Bronchial epithelial cell (primary cell): ENCODE data around the gene TWIST2. TPM values are rescaled to one million over a fixed set of nuclear protein-coding genes. Genes with fewer than 3 reads are reported as not detected.

Source experiments
- DNase-seq: peaks from one replicate; pipeline ENCODE4 v3.0.0-alpha.2; 2010; ENCODE audit warnings: low read depth
- FAIRE-seq: peaks from 2 replicates; lab custom pipeline; 2011; peaks lifted over from hg19 to GRCh38; lab: Jason Lieb, UNC
- H3K27me3 ChIP-seq: 2 replicates; pipeline ENCODE4 v1.5.1; 2011; ENCODE audit warnings: low read length; ENCODE audit not compliant: control insufficient read depth, insufficient read depth
- H3K36me3 ChIP-seq: 2 replicates; pipeline ENCODE4 v1.5.1; 2011; ENCODE audit warnings: low read length; ENCODE audit not compliant: control insufficient read depth, insufficient read depth
- H3K4me3 ChIP-seq: 2 replicates; pipeline ENCODE4 v1.5.1; 2011; ENCODE audit warnings: mild to moderate bottlenecking, low read depth, low read length, control low read depth
- total RNA-seq: library from RNA; depleted of rRNA; stranded (reverse); fragments of >200 nt; gene quantifications from 2 replicates; pipeline ENCODE4 v1.2.1, GENCODE V29; 2014
- TF ChIP-seq, protein P1 (sequence below): IDR thresholded peaks from 2 replicates; pipeline ENCODE4 v1.5.1; 2011; ENCODE audit warnings: mild to moderate bottlenecking, moderate library complexity, low read length, control low read depth, inconsistent platforms; ENCODE audit not compliant: insufficient read depth, severe bottlenecking

The TWIST2 gene
- total RNA-seq, 1 donor from 2014 or later: 7.4 TPM

DNA sequence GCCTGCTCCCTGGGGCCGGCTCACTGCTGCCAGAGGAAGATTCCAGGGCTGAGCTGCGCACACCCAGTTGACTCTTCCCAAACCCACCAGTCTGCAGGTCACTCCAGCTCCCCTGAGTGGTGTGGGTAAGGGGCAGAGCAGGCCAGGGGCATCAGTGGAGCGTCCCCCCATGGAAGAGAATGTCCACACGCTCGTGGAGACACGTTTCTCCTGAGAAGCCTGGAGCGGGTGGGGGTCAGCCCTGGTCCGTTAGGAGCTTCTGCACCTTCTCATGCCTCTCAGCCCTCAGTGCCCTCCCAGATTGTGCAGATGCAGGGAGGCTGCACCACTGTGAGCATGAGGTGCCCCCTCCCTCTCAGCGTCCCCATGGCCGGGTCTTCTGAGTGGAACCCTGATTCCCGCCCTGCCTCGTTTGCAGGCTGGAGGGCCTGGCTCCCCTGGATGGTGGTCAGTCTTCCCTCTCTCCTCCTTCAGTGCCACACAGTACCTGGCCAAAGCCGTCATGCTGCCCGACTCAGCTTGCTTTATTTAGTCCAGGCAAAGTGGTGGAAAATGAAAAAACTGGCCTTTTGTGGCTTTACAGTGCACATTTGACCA lies 37.0 kb downstream of the TWIST2 start:
- DNase-seq (no peak), FAIRE-seq (no peak)
- H3K36me3 ChIP-seq: no peaks in the 10 kb centered on the region
- TF ChIP-seq, protein P1, sequence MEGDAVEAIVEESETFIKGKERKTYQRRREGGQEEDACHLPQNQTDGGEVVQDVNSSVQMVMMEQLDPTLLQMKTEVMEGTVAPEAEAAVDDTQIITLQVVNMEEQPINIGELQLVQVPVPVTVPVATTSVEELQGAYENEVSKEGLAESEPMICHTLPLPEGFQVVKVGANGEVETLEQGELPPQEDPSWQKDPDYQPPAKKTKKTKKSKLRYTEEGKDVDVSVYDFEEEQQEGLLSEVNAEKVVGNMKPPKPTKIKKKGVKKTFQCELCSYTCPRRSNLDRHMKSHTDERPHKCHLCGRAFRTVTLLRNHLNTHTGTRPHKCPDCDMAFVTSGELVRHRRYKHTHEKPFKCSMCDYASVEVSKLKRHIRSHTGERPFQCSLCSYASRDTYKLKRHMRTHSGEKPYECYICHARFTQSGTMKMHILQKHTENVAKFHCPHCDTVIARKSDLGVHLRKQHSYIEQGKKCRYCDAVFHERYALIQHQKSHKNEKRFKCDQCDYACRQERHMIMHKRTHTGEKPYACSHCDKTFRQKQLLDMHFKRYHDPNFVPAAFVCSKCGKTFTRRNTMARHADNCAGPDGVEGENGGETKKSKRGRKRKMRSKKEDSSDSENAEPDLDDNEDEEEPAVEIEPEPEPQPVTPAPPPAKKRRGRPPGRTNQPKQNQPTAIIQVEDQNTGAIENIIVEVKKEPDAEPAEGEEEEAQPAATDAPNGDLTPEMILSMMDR: no peak
- H3K27me3 ChIP-seq: no peaks in the 10 kb centered on the region
- H3K4me3 ChIP-seq: no peak overlapping the region

DNA sequence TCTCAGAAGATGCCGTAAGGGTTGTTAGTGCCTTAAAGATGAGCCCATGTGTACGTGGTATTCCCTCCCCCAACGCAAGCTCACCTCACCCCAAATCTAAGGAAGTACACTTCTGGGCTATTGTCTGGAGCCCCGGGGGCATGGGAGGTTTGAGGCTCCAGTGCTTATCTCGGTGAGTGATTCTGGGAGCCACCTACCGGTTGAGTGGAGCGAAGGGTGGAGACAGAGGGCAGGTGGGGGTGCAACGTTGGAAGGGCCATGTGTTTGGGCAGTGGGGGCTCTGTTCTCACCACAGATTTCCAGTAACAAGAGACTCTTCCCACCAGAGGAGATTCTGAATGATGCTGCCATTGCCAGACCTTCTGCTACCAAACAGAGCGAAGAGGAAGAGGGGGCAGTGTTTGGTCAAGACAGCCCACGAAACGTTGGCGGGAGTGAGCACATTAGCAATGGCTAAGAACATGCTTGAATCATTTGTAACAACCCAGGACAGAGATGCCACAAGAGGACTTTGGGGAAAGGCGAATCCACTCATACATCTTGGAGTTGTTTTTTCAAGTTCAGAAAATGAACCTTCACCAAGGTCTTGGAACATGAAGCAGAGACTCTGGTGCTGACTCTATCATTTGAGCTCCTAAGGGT lies 38.7 kb downstream of the TWIST2 start:
- H3K36me3 ChIP-seq: no peaks in the 10 kb centered on the region
- TF ChIP-seq, protein P1: peak; percentile 9
- FAIRE-seq (no peak), DNase-seq (no peak)
- no peak overlapping the region for H3K4me3 ChIP-seq
- no peaks in the 10 kb centered on the region for H3K27me3 ChIP-seq

DNA sequence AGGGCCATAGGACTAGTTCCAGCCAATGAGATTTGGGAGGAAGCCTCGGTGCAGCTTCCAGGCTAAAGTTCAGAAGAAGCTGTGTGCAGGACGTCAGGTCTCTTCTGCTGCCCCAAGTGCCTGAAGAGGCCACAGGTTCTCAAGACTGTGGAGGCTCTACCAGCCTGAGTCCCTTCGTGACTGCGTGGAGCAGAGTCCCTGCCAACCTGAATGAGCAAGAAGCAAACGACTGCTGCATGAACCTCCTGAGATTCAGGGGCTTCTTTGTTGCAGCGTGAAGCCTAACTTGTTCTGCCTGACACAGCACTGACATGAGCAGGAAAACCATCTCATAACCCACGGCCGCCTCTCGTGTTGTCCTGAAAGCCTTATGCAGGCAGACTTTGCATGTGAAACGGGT lies 39.7 kb downstream of the TWIST2 start:
- Histone ChIP-seq H3K4me3 (no peak overlapping the region), H3K27me3 (no peaks in the 10 kb centered on the region), H3K36me3 (no peaks in the 10 kb centered on the region)
- TF ChIP-seq, protein P1: no peak
- FAIRE-seq (no peak), DNase-seq (no peak)

DNA sequence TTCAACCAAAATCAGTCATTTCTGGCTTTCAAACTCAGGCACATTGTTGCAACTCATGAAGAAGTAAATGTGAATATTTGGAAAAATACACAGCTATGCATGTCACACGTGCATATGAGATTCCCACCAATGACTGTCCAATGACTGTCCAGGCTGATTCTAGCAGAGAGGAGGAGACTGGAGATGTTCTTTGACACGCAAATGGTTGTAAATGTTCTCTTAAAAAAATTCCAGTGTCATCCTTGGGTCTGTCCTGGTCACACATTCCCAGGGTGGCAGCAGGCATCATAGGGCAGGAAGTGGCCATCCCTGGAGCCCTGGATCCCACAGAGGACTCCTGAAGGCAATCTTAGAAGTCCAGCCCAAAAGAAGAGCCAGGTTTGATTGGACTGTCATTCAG lies 40.9 kb downstream of the TWIST2 start:
- DNase-seq (no peak), FAIRE-seq (no peak)
- TF ChIP-seq, protein P1: no peak
- Histone ChIP-seq H3K4me3 (no peak overlapping the region), H3K36me3 (no peaks in the 10 kb centered on the region), H3K27me3 (no peaks in the 10 kb centered on the region)

DNA sequence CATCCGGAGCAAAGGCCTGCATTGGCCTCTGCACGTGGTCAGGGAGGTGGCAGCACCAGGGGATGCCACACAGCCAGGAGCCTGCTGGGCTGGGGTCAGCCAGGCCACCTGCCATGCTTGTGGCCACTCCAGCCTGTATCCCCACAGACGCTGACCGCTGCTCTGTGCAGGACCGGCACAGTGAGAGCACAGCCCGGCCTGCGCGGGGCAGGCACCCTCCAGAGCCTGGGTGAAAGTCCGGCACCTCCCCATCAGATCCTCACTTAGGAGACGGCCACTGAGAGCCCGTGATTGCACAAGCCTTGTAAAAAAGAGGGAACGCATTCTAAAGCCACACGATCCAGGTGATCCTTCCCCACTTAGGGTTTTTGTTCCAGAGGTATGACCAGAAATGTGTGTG lies 42.2 kb downstream of the TWIST2 start:
- no peak for FAIRE-seq
- no peak for DNase-seq
- Histone ChIP-seq H3K36me3 (no peaks in the 10 kb centered on the region), H3K4me3 (no peak overlapping the region), H3K27me3 (no peaks in the 10 kb centered on the region)
- TF ChIP-seq, protein P1: no peak
